ENCODE measurements around the gene IGF2BP1.

- TF ChIP-seq, protein P1, sequence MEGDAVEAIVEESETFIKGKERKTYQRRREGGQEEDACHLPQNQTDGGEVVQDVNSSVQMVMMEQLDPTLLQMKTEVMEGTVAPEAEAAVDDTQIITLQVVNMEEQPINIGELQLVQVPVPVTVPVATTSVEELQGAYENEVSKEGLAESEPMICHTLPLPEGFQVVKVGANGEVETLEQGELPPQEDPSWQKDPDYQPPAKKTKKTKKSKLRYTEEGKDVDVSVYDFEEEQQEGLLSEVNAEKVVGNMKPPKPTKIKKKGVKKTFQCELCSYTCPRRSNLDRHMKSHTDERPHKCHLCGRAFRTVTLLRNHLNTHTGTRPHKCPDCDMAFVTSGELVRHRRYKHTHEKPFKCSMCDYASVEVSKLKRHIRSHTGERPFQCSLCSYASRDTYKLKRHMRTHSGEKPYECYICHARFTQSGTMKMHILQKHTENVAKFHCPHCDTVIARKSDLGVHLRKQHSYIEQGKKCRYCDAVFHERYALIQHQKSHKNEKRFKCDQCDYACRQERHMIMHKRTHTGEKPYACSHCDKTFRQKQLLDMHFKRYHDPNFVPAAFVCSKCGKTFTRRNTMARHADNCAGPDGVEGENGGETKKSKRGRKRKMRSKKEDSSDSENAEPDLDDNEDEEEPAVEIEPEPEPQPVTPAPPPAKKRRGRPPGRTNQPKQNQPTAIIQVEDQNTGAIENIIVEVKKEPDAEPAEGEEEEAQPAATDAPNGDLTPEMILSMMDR (IDR thresholded peaks at IDR 0.05; ENCODE audit: low read depth, low read length): no peak
- TF ChIP-seq POLR2A (IDR thresholded peaks at IDR 0.05; ENCODE audit: extremely low read depth, insufficient read length) (no peak), MYC (IDR thresholded peaks at IDR 0.05; ENCODE audit: low read depth, low read length) (no peak)
- TF ChIP-seq, protein P2, sequence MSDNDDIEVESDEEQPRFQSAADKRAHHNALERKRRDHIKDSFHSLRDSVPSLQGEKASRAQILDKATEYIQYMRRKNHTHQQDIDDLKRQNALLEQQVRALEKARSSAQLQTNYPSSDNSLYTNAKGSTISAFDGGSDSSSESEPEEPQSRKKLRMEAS (IDR thresholded peaks at IDR 0.05; ENCODE audit: low read depth, low read length): no peak
Measured at GRCh38 chr17:49045376-49045775, 48.2 kb downstream of the IGF2BP1 start.

Measured in NB4 (cell line).